ENCODE measurements around the gene LHX4.

LHX4 gene

DNA sequence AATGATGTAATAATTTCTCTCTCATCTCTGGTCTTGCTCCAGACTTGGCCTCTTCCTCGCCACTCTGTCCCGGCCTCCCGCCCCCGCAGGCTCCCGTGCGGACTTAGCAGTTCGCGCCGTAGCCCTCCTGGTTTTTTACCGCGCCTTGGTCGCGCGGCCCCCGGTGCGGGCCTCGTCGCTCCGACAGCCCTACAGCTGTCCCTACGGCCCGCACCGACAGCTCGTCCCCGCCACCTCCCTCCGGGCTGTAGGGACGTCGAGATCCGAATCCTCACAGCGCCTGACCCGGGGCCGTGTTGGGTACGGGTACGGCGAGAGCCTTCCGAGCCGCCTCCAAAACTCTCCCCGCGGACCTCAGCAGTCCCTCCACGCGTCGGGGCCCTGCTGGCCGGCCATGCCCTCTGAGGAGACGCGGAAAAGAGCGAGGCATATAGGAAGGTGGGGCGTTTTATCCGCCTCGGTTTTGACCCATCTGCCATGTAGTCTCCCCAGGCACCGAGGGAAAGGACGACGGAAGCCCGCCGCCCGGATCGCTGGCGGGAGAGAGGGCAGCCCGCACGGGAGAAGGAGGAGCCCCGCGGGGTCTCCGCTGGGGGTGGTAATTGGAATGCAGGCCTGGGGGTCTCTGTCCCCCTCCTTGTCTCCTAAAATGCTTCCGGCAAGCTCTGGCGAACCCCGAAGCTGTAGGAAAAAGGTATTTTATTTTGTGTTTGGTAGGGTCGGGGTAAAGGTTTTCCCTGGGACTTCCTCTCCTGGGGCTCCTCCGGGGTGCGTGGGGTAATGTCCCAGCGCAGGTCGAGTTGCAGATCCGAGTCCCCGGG is 3.3 kb downstream of the LHX4 start:
- Histone ChIP-seq H3K4me1 (ENCODE audit: control insufficient read depth, low read length) (peaks cover 25% of the 10 kb centered on the region), H3K27me3 (ENCODE audit: control insufficient read depth, low read length) (peaks cover 53% of the 10 kb centered on the region), H3K36me3 (ENCODE audit: control insufficient read depth, low read length) (no peaks in the 10 kb centered on the region), H3K79me2 (ENCODE audit: control insufficient read depth, low read length) (peaks cover 3% of the 10 kb centered on the region; the same call in 1 of the 2 replicates), H4K20me1 (ENCODE audit: control insufficient read depth, insufficient read depth, low read depth, low read length) (peaks cover 12% of the 10 kb centered on the region; the same call in 1 of the 2 replicates), H3K4me3 (ENCODE audit: low read length) (no peak overlapping the region), H3K27ac (ENCODE audit: low read depth, low read length) (no peak overlapping the region), H3K9me2 (replicated peaks; ENCODE audit: control insufficient read depth, low read length) (no peaks in the 10 kb centered on the region), H3K4me2 (ENCODE audit: low read length) (no peak overlapping the region), H3K9me3 (ENCODE audit: control insufficient read depth, insufficient read depth, low read length) (no peaks in the 10 kb centered on the region), H3F3A (ENCODE audit: control insufficient read depth, insufficient read depth) (no peaks in the 10 kb centered on the region)
- TF ChIP-seq, protein P1, sequence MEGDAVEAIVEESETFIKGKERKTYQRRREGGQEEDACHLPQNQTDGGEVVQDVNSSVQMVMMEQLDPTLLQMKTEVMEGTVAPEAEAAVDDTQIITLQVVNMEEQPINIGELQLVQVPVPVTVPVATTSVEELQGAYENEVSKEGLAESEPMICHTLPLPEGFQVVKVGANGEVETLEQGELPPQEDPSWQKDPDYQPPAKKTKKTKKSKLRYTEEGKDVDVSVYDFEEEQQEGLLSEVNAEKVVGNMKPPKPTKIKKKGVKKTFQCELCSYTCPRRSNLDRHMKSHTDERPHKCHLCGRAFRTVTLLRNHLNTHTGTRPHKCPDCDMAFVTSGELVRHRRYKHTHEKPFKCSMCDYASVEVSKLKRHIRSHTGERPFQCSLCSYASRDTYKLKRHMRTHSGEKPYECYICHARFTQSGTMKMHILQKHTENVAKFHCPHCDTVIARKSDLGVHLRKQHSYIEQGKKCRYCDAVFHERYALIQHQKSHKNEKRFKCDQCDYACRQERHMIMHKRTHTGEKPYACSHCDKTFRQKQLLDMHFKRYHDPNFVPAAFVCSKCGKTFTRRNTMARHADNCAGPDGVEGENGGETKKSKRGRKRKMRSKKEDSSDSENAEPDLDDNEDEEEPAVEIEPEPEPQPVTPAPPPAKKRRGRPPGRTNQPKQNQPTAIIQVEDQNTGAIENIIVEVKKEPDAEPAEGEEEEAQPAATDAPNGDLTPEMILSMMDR (IDR thresholded peaks at IDR 0.05; ENCODE audit: low read depth, low read length, poor library complexity, severe bottlenecking): no peak
- no peak for TF ChIP-seq EZH2phosphoT487 (IDR thresholded peaks at IDR 0.05; ENCODE audit: borderline replicate concordance, low read length)

DNA sequence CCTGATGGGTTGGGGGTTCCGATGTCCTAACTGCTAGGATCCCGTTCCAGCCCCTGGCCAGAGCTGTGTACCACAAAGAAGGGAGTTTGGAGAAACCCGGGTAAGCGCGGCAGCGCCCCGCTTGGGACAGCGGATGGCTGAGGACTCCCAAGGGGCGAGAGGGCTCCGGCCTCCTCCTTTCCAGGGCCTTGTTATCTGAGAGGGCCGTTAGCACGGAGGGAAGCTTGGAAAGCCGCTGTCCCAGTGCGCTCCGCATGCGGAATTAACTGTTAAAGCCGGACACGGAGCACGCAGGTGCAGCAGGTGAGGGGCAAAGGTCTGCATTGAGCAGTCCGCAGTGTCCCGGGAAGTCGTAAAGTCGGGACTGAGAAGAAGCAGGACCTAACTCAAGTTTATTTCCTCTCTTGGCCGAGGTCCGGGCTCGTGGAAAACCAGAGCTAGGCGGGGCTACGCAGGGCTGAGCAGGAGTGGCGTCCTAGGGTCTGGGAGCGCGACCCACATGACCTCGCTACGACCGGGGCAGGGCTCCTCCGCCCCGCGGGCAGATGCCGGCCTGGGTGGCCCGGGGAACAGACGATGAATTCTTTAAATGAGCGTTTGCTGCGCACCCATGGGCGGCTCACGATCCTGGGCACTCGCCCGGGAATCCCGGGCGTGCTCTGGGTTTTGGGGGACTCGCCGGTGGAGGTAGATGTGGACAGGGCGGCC is 4.5 kb downstream of the LHX4 start:
- H3K4me3 ChIP-seq (ENCODE audit: low read length): no peak overlapping the region
- TF ChIP-seq EZH2phosphoT487 (IDR thresholded peaks at IDR 0.05; ENCODE audit: borderline replicate concordance, low read length): no peak
- TF ChIP-seq, protein P1 (IDR thresholded peaks at IDR 0.05; ENCODE audit: low read depth, low read length, poor library complexity, severe bottlenecking): no peak
- peaks cover 3% of the 10 kb centered on the region; the same call in 1 of the 2 replicates for H3K79me2 ChIP-seq (ENCODE audit: control insufficient read depth, low read length)
- no peaks in the 10 kb centered on the region for H3K36me3 ChIP-seq (ENCODE audit: control insufficient read depth, low read length)
- peaks cover 12% of the 10 kb centered on the region; the same call in 1 of the 2 replicates for H4K20me1 ChIP-seq (ENCODE audit: control insufficient read depth, insufficient read depth, low read depth, low read length)
- peaks cover 62% of the 10 kb centered on the region for H3K27me3 ChIP-seq (ENCODE audit: control insufficient read depth, low read length)
- no peak overlapping the region for H3K4me2 ChIP-seq (ENCODE audit: low read length)
- no peaks in the 10 kb centered on the region for H3K9me2 ChIP-seq (replicated peaks; ENCODE audit: control insufficient read depth, low read length)
- H3F3A ChIP-seq (ENCODE audit: control insufficient read depth, insufficient read depth): no peaks in the 10 kb centered on the region
- no peak overlapping the region for H3K27ac ChIP-seq (ENCODE audit: low read depth, low read length)
- no peaks in the 10 kb centered on the region for H3K9me3 ChIP-seq (ENCODE audit: control insufficient read depth, insufficient read depth, low read length)
- peaks cover 23% of the 10 kb centered on the region for H3K4me1 ChIP-seq (ENCODE audit: control insufficient read depth, low read length)

DNA sequence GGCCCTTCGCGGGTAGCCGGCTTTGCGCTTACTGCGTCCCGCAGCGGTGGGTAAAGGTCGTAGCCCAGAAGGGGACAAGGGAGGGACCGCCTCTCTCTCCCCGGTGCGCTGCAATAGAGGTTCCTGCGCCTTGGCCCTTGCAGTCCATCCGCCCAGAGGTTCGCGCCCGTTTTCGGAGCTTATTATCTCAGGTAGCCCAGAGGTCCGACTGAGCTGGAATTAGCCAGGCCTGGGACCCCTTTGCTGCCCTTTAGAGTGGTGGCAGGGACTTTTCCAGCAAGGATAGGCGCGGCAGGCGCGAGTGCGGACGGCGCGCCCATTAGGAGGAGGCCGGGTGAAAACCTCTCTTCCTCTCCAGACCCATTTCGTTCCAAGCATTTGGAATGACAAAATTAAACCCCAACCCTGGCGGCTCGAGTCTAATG is 5.0 kb downstream of the LHX4 start:
- peaks cover 66% of the 10 kb centered on the region for H3K27me3 ChIP-seq (ENCODE audit: control insufficient read depth, low read length)
- H3K4me1 ChIP-seq (ENCODE audit: control insufficient read depth, low read length): peaks cover 22% of the 10 kb centered on the region
- no peaks in the 10 kb centered on the region for H3K36me3 ChIP-seq (ENCODE audit: control insufficient read depth, low read length)
- no peak overlapping the region for H3K4me2 ChIP-seq (ENCODE audit: low read length)
- no peaks in the 10 kb centered on the region for H3F3A ChIP-seq (ENCODE audit: control insufficient read depth, insufficient read depth)
- H3K79me2 ChIP-seq (ENCODE audit: control insufficient read depth, low read length): peaks cover 3% of the 10 kb centered on the region; the same call in 1 of the 2 replicates
- peaks cover 12% of the 10 kb centered on the region; the same call in 1 of the 2 replicates for H4K20me1 ChIP-seq (ENCODE audit: control insufficient read depth, insufficient read depth, low read depth, low read length)
- TF ChIP-seq, protein P1 (IDR thresholded peaks at IDR 0.05; ENCODE audit: low read depth, low read length, poor library complexity, severe bottlenecking): no peak
- no peak for TF ChIP-seq EZH2phosphoT487 (IDR thresholded peaks at IDR 0.05; ENCODE audit: borderline replicate concordance, low read length)
- no peak overlapping the region for H3K27ac ChIP-seq (ENCODE audit: low read depth, low read length)
- no peak overlapping the region for H3K4me3 ChIP-seq (ENCODE audit: low read length)
- H3K9me2 ChIP-seq (replicated peaks; ENCODE audit: control insufficient read depth, low read length): no peaks in the 10 kb centered on the region
- H3K9me3 ChIP-seq (ENCODE audit: control insufficient read depth, insufficient read depth, low read length): no peaks in the 10 kb centered on the region

Data from DOHH2 (cell line).